KMS-11 (cell line): ENCODE data around the gene CABP2.

Experiments
- H2AFZ ChIP-seq: fragments of 200-600 bp; sonication (generic); 2 replicates; pipeline ENCODE4 v1.6.1; 2016; ENCODE audit warnings: antibody characterized with exemption, mixed run types, low read depth
- H3K27ac ChIP-seq: fragments of 200-600 bp; sonication (generic); 2 replicates; pipeline ENCODE4 v1.6.1; 2016; ENCODE audit warnings: mild to moderate bottlenecking, mixed run types
- H3K27me3 ChIP-seq: fragments of 200-600 bp; sonication (generic); 2 replicates; pipeline ENCODE4 v1.6.1; 2017; ENCODE audit warnings: mild to moderate bottlenecking, low read depth, mixed run types, moderate library complexity; ENCODE audit not compliant: insufficient read depth
- H3K36me3 ChIP-seq: fragments of 200-600 bp; sonication (generic); 2 replicates; pipeline ENCODE4 v1.6.1; 2017; ENCODE audit warnings: mild to moderate bottlenecking, mixed run types; ENCODE audit not compliant: insufficient read depth
- H3K4me1 ChIP-seq: fragments of 200-600 bp; sonication (generic); 2 replicates; pipeline ENCODE4 v1.6.1; 2016; ENCODE audit warnings: mild to moderate bottlenecking, low read depth, mixed run types; ENCODE audit not compliant: poor library complexity, severe bottlenecking
- H3K4me2 ChIP-seq: fragments of 200-600 bp; sonication (generic); 2 replicates; pipeline ENCODE4 v1.7.0; 2016; ENCODE audit warnings: mild to moderate bottlenecking, mixed run types
- H3K4me3 ChIP-seq: fragments of 200-600 bp; sonication (generic); IDR thresholded peaks from 2 replicates; pipeline ENCODE4 v1.6.1; 2017; ENCODE audit warnings: low read depth, low read length, mixed read lengths; ENCODE audit not compliant: insufficient read depth
- H3K79me2 ChIP-seq: fragments of 200-600 bp; sonication (generic); 2 replicates; pipeline ENCODE4 v1.6.1; 2016; ENCODE audit warnings: low read depth, mixed run types; ENCODE audit not compliant: insufficient read depth
- H3K9ac ChIP-seq: fragments of 200-600 bp; sonication (generic); 2 replicates; pipeline ENCODE4 v1.6.1; 2016; ENCODE audit warnings: mild to moderate bottlenecking, mixed run types
- H4K20me1 ChIP-seq: fragments of 200-600 bp; sonication (generic); 2 replicates; pipeline ENCODE4 v1.6.1; 2016; ENCODE audit warnings: mild to moderate bottlenecking, mixed run types; ENCODE audit not compliant: insufficient read depth
- TF ChIP-seq, protein P1 (sequence below): fragments of 200-600 bp; sonication (generic); conservative IDR thresholded peaks from 2 replicates; pipeline ENCODE4 v1.6.1; 2017; ENCODE audit warnings: low read depth, mild to moderate bottlenecking, antibody characterized with exemption, low read length, moderate library complexity, mixed read lengths

Gene CABP2

DNA sequence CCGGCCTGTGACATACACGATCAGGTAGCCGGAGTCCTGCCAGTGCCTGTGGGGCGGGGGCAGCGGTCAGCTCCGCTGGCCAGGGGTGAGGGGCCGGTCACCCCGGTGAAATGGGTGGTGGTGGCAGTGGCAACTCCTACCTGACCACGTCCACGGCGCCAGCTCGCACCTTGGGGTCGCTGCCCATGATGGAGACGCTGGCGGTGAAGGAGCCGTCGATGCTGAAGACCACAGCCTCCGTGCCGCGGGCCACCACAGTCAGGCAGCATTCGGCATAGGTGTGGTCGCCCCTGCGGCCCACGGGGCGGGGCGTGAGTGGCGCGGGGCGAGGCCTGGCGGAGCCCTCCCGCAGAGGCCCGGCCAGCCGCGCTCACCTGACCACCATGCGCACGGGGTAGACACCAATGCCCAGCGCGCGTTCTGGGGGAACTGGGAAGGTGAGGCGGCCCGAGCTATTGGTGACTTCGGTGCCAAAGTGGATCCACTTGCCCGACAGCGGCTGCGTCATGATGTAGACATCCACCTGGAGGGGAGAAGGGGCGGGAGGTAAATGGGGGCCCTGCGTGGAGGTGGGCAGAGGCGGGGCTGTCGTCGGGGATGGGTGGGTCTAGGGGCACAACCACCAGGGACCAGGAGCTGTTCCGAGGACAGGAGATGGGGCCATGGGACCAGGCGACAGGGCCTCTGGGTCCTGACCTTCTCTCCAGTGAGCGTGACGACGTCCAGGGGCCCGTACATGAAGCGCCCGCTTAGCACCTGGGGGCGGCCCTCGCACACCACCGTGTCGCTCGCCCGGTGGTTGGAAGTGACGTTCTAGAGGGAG, 29.5 kb downstream of the CABP2 start:
- TF ChIP-seq, protein P1, sequence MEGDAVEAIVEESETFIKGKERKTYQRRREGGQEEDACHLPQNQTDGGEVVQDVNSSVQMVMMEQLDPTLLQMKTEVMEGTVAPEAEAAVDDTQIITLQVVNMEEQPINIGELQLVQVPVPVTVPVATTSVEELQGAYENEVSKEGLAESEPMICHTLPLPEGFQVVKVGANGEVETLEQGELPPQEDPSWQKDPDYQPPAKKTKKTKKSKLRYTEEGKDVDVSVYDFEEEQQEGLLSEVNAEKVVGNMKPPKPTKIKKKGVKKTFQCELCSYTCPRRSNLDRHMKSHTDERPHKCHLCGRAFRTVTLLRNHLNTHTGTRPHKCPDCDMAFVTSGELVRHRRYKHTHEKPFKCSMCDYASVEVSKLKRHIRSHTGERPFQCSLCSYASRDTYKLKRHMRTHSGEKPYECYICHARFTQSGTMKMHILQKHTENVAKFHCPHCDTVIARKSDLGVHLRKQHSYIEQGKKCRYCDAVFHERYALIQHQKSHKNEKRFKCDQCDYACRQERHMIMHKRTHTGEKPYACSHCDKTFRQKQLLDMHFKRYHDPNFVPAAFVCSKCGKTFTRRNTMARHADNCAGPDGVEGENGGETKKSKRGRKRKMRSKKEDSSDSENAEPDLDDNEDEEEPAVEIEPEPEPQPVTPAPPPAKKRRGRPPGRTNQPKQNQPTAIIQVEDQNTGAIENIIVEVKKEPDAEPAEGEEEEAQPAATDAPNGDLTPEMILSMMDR, result no peak
- Histone ChIP-seq H3K79me2 (no peaks in the 10 kb centered on the region), H3K36me3 (no peaks in the 10 kb centered on the region), H3K9ac (no peak overlapping the region), H3K27ac (no peak overlapping the region), H3K4me3 (no peak overlapping the region), H2AFZ (no peak overlapping the region), H3K4me2 (no peak overlapping the region), H4K20me1 (no peaks in the 10 kb centered on the region), H3K4me1 (no peaks in the 10 kb centered on the region), H3K27me3 (no peaks in the 10 kb centered on the region)

DNA sequence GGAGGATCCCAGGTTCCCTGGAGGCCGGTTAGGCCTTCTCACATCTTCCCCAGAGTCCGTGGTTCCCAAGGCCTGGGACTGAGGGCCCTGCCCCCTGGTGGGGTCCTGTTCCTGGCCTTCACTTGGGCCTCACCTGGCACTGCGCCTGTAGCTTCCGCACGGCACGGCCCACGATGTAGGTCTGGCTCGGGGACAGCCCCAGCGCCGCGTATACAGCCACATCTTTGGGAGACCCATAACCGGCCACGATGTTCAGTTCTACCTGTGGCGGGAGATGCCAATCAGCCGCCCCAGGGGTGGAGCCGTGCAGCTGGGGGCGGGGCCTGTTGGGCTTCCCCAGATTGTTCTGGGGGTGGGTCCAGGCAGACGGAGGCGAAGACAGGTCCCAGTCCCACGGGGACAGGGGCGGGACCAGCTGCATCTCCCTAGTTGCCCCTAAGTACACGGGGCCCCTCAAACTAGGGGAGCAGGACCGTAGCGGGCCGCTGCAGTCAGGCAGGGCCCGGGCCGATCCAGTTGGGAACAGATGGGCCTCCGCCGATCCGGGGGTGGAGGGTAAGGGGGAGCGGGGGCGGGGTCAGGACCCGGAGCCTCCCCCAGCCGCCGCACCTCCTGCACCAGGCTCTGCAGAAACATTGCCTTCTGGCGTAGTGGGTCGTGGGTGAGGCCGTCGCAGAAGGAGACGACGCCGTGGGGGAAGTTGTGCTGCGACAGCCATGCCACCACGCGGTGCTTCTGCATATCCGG, 30.3 kb downstream of the CABP2 start:
- H3K4me2 ChIP-seq, result no peak overlapping the region
- no peaks in the 10 kb centered on the region for H3K36me3 ChIP-seq
- no peaks in the 10 kb centered on the region for H3K4me1 ChIP-seq
- H3K27me3 ChIP-seq, result no peaks in the 10 kb centered on the region
- no peaks in the 10 kb centered on the region for H4K20me1 ChIP-seq
- no peak overlapping the region for H3K9ac ChIP-seq
- H3K27ac ChIP-seq, result no peak overlapping the region
- no peak overlapping the region for H3K4me3 ChIP-seq
- no peak overlapping the region for H2AFZ ChIP-seq
- TF ChIP-seq, protein P1, result no peak
- H3K79me2 ChIP-seq, result no peaks in the 10 kb centered on the region

DNA sequence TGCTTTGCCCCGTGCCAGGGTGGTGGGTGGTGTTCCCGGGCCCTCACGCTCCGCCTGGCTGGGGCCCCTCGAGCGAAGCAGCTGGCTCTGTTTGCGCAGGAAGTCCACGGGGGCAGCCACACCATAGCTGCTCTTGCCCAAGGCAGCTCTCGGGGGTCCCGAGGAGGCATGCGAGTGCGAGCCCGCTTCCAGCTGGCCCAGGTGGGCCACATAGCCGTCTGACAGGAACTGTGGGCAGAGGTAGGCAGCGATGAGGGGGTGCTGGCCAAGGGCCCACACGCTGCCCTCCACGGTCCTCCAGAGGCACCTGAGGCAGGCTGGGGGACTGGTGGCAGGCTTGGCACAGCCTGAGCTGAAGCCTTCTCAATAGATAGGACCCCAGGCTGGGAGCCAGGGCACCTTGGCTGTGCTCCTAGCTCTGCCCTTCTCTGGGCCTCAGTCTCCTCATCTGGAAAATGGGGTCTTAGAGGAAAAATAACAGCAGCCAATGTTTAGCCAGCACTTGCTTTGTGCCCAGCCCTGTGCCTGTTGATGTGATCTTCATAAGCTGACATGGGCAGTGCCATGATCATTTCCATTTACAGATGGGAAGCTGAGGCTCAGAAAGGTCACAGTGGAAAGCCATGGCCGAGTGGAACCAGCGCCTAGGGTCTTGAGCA, 31.0 kb downstream of the CABP2 start:
- Histone ChIP-seq H3K36me3 (no peaks in the 10 kb centered on the region), H3K4me3 (no peak overlapping the region), H2AFZ (no peak overlapping the region), H3K27me3 (no peaks in the 10 kb centered on the region), H3K27ac (no peak overlapping the region), H3K79me2 (no peaks in the 10 kb centered on the region), H3K9ac (no peak overlapping the region), H3K4me1 (no peaks in the 10 kb centered on the region), H3K4me2 (no peak overlapping the region), H4K20me1 (no peaks in the 10 kb centered on the region)
- TF ChIP-seq, protein P1, result no peak

DNA sequence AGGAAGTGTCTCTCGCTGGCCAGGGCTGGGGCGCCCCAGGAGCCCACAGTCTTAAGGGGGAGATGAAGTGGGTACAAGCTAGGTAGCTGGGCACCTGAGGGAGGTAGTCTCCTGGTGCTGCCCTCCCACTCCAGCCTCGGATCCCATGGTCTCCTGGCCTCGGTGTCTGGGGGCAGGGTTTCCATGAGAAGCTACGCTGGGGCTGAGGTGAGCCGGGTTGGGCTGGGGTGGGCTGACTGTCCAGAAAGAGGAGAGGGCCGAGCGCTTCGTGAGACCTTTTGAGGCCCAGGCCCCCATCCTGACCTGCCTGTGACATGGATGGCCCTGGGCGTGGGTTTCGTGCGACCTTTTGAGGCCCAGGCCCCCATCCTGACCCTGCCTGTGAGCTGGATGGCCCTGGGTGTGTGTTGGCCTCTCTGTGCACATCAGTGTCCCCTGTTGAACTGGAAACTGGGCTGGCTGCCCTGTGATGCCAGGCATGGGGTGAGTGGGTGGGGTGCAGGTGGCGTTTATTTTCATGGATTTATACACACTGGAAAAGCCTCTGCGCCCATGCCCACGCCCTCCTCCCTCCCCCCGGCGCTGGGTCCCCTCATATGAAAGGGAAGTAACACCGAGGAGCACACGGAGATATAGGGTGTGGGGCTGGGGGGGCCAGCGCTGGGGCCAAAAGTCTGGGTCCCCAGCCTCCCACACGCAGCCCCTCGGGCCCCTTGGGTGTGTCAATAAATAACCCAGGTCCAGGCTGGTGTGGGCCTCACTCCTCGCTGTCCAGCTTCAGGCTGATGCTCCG, 31.8 kb downstream of the CABP2 start:
- H3K4me2 ChIP-seq, result no peak overlapping the region
- no peaks in the 10 kb centered on the region for H3K4me1 ChIP-seq
- no peaks in the 10 kb centered on the region for H4K20me1 ChIP-seq
- H3K4me3 ChIP-seq, result no peak overlapping the region
- H3K9ac ChIP-seq, result no peak overlapping the region
- TF ChIP-seq, protein P1, result no peak
- H2AFZ ChIP-seq, result no peak overlapping the region
- H3K27ac ChIP-seq, result no peak overlapping the region
- no peaks in the 10 kb centered on the region for H3K27me3 ChIP-seq
- H3K79me2 ChIP-seq, result no peaks in the 10 kb centered on the region
- no peaks in the 10 kb centered on the region for H3K36me3 ChIP-seq
